Vagina (tissue), 2 donors: ENCODE measurements around the gene RFT1. TPM values are rescaled to one million over a fixed set of nuclear protein-coding genes. Genes with fewer than 3 reads are reported as not detected.

Experiments used
- DNase-seq, 2 donors: peaks; one replicate each; pipeline ENCODE4 v3.0.0-alpha.2; 2017; ENCODE audit errors: extremely low spot score in 2 of 2
- H3K27ac ChIP-seq: fragments of 200-600 bp; sonication (generic); one replicate; pipeline ENCODE4 v1.5.1; 2019
- H3K27me3 ChIP-seq: fragments of 200-600 bp; sonication (generic); one replicate; pipeline ENCODE4 v1.5.1; 2019
- H3K36me3 ChIP-seq, 2 donors: fragments of 200-600 bp; sonication (generic); one replicate each; pipeline ENCODE4 v1.5.1; 2017 to 2019
- H3K4me1 ChIP-seq: fragments of 200-600 bp; sonication (generic); one replicate; pipeline ENCODE4 v1.5.1; 2019
- H3K4me3 ChIP-seq, 2 donors: fragments of 200-600 bp; sonication (generic); 1 replicate in 1 of 2; 2 replicates in 1 of 2; pipeline ENCODE4 v1.5.1; 2016 to 2019
- H3K9me3 ChIP-seq: fragments of 200-600 bp; sonication (generic); one replicate; pipeline ENCODE4 v1.5.1; 2019
- POLR2A ChIP-seq, 2 donors: fragments of 450-650 bp; IDR thresholded peaks; one replicate each; pipeline ENCODE4 v1.6.1; 2017; ENCODE audit warnings: antibody characterized with exemption in 2 of 2, mild to moderate bottlenecking in 2 of 2, moderate library complexity in 2 of 2
- POLR2AphosphoS5 ChIP-seq, 2 donors: sonication (generic); formaldehyde crosslinking; IDR thresholded peaks; one replicate each; pipeline ENCODE4 v1.9.0; 2017; ENCODE audit warnings: antibody characterized with exemption in 2 of 2, mild to moderate bottlenecking in 2 of 2, low read depth in 1 of 2; ENCODE audit not compliant: insufficient read depth in 1 of 2
- intact Hi-C: fragments of 100-400 bp; cut with DNase I; formaldehyde crosslinking; loops from one replicate; pipeline ENCODE4 v1.15.1; 2023
- total RNA-seq: library from RNA; depleted of rRNA; stranded (reverse); fragments of >200 nt; gene quantifications from one replicate; pipeline ENCODE4 v1.2.3, GENCODE V29; 2016
- TF ChIP-seq, protein P1 (sequence below), 3 experiments: fragments of 450-650 bp in 2 of 3; fragments of 200-600 bp in 1 of 3; sonication (generic) in 1 of 3; IDR thresholded peaks; one replicate each; pipeline ENCODE4 v1.5.1; 2017 to 2019; ENCODE audit warnings: antibody characterized with exemption in 3 of 3, mild to moderate bottlenecking in 2 of 3, moderate library complexity in 2 of 3

The RFT1 gene
- total RNA-seq, 1 donor from 2014 or later: 13.8 TPM

DNA sequence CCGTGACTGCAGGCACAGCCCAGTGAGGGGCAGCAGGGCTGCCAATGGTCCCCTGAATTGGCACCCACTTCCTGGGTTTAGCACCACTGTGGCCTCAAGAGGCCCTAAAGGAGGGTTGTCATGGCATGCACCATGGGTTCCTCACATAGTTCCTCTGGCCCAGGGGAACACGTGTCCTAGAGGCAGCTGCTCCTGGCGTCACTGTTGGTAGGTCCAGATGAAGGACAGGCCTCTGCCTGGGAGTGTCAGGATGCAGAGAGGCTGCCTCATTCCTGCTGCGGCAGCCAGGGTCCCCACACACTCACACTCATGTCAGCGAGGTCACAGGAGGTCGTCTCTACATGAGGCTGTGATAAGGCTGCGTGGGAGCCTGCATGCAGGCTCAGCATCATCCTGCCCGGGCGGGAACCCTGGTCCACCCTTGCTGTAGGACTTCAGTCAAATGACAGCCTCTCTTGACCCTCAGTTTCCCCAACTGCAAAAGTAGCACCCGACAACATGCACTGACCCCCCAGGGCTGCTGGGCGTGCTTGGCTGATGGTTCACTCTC lies 58.3 kb downstream of the RFT1 start:
- Histone ChIP-seq H3K27me3 (no peaks in the 10 kb centered on the region), H3K27ac (no peak overlapping the region), H3K4me1 (peaks cover 12% of the 10 kb centered on the region), H3K4me3 (peak overlapping the region in 1 of 2 donors; percentile 54), H3K36me3 (no peaks in the 10 kb centered on the region), H3K9me3 (no peaks in the 10 kb centered on the region)
- DNase-seq: no peak
- TF ChIP-seq POLR2A (IDR thresholded peaks at IDR 0.05) (no peak), POLR2AphosphoS5 (IDR thresholded peaks at IDR 0.05; ENCODE audit: insufficient read depth in 1 of 2, low read depth in 1 of 2) (no peak)
- TF ChIP-seq, protein P1, sequence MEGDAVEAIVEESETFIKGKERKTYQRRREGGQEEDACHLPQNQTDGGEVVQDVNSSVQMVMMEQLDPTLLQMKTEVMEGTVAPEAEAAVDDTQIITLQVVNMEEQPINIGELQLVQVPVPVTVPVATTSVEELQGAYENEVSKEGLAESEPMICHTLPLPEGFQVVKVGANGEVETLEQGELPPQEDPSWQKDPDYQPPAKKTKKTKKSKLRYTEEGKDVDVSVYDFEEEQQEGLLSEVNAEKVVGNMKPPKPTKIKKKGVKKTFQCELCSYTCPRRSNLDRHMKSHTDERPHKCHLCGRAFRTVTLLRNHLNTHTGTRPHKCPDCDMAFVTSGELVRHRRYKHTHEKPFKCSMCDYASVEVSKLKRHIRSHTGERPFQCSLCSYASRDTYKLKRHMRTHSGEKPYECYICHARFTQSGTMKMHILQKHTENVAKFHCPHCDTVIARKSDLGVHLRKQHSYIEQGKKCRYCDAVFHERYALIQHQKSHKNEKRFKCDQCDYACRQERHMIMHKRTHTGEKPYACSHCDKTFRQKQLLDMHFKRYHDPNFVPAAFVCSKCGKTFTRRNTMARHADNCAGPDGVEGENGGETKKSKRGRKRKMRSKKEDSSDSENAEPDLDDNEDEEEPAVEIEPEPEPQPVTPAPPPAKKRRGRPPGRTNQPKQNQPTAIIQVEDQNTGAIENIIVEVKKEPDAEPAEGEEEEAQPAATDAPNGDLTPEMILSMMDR (IDR thresholded peaks at IDR 0.05): no peak
- intact Hi-C loops: no loop called here

DNA sequence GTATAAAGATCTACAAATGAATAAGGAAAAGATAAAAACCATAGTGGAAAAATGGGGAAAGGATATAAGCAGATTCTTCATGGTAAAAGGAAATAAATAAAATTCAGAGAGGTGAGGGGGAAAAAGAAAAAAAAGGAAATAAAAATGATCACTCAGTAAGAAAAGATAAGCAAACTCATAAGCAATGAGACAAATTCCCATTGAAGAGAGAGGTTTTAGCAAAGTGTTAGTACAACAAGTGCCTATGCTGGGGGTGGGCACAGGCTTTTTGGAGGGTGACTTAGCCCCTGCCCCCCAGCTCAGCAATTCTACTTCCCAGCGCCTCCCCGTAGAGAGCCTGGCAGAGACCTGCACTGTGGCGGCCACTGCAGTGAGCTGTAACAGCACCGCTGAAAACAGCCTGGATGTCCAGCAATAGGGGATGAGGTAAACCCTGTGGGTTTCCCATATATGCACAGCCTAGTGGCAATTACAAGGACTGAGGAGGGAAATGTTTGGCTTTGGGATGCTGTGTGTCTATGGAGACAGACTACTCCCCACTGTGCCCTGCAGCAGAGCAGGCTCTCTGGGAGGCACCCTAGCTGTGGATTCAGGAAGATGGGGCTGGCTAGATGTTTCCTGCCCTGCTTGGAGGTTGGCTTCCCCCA lies 60.7 kb downstream of the RFT1 start:
- Histone ChIP-seq H3K9me3 (no peaks in the 10 kb centered on the region), H3K27ac (no peak overlapping the region), H3K36me3 (no peaks in the 10 kb centered on the region), H3K4me3 (no peak overlapping the region), H3K4me1 (peaks cover 12% of the 10 kb centered on the region), H3K27me3 (no peaks in the 10 kb centered on the region)
- intact Hi-C loops: no loop called here
- DNase-seq: peak in 1 of 2 donors; percentile 64
- TF ChIP-seq, protein P1 (IDR thresholded peaks at IDR 0.05): no peak
- TF ChIP-seq POLR2AphosphoS5 (IDR thresholded peaks at IDR 0.05; ENCODE audit: insufficient read depth in 1 of 2, low read depth in 1 of 2) (no peak), POLR2A (IDR thresholded peaks at IDR 0.05) (no peak)

DNA sequence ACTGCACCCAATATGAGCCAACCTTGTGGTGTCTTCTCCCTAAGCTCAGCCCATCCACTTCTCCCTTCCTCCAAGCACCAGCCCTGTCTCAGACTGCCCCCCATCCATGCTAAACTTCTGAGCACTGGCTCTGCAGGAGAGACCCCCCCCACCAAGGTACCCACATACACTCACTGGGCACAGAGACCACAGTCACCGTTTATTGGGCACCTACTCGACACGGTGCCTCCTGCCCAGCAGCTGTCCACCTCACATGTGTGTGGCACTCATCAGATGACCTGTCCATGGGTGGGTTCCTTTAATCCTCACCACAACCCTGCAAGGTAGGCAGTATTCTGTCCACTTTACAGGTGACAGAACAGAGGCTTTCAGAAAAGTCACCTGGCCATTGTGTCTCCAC lies 62.1 kb downstream of the RFT1 start:
- Histone ChIP-seq H3K9me3 (no peaks in the 10 kb centered on the region), H3K4me1 (peaks cover 12% of the 10 kb centered on the region), H3K27ac (no peak overlapping the region), H3K27me3 (no peaks in the 10 kb centered on the region), H3K4me3 (no peak overlapping the region), H3K36me3 (no peaks in the 10 kb centered on the region)
- TF ChIP-seq POLR2AphosphoS5 (IDR thresholded peaks at IDR 0.05; ENCODE audit: insufficient read depth in 1 of 2, low read depth in 1 of 2): no peak
- TF ChIP-seq POLR2A (IDR thresholded peaks at IDR 0.05): no peak
- TF ChIP-seq, protein P1 (IDR thresholded peaks at IDR 0.05): no peak
- intact Hi-C loops: no loop called here
- peak in 1 of 2 donors; percentile 64 for DNase-seq

DNA sequence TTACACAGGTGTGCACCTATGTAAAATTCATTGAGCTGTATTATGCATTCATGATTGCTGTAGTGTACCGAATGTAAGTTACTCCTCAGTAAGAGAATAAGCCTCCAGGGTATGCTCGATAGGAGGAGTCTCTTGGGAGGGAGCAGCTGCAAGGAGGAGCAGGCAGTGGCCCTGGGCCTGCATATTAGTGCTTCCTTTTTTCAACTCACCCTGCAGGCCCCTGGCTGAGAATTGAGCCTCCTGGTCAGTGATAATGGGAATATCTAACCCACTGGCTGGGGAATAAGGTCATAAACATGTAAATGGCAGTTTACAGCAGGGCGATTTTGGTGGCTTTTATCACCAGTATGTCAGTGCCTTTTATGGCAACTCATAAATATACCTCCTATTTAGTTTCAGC lies 62.7 kb downstream of the RFT1 start:
- Histone ChIP-seq H3K4me1 (peaks cover 7% of the 10 kb centered on the region), H3K27me3 (no peaks in the 10 kb centered on the region), H3K4me3 (no peak overlapping the region), H3K27ac (no peak overlapping the region), H3K36me3 (no peaks in the 10 kb centered on the region), H3K9me3 (no peaks in the 10 kb centered on the region)
- DNase-seq: peak in 1 of 2 donors; percentile 84
- TF ChIP-seq POLR2AphosphoS5 (IDR thresholded peaks at IDR 0.05; ENCODE audit: insufficient read depth in 1 of 2, low read depth in 1 of 2): no peak
- no peak for TF ChIP-seq POLR2A (IDR thresholded peaks at IDR 0.05)
- intact Hi-C loops: no loop called here

DNA sequence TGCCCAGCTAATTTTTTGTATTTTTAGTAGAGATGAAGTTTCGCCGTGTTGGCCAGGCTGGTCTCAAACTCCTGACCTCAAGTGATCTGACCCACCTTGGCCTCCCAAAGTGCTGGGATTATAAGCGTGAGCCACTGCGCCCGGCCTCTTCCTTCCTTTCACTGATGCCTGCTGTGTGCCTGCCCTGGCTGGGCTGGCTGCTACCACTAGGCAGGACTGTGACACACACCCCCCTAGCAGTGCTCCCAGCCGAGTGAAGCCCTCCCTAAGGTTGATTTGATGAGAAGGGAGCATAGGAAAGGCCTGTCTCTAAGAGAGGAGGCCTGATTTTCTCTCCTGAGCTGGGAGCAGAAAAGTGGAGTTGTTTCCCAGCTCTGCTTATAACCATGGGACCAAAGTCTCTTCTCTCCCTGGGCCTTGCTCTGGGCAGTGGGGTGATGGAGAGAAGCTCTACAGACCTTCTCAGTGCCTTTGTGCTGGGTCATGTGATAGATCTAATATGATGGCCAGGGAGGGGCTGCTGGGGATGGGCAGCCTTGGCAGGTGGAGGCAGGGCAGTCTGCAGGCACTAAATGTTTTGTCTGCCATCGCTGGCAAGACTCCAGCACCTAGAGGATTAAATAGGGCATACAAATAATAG lies 64.3 kb downstream of the RFT1 start:
- TF ChIP-seq, protein P1 (IDR thresholded peaks at IDR 0.05): no peak
- TF ChIP-seq POLR2A (IDR thresholded peaks at IDR 0.05) (no peak), POLR2AphosphoS5 (IDR thresholded peaks at IDR 0.05; ENCODE audit: insufficient read depth in 1 of 2, low read depth in 1 of 2) (no peak)
- no peak overlapping the region for H3K4me3 ChIP-seq
- DNase-seq: no peak
- H3K27me3 ChIP-seq: no peaks in the 10 kb centered on the region
- no peak overlapping the region for H3K27ac ChIP-seq
- intact Hi-C loops: no loop called here
- no peaks in the 10 kb centered on the region for H3K9me3 ChIP-seq
- no peaks in the 10 kb centered on the region for H3K4me1 ChIP-seq
- no peaks in the 10 kb centered on the region for H3K36me3 ChIP-seq
